ENCODE results near the gene WDR36.

The WDR36 gene
- 44.4 to 65.4 (median 49.3) reads per million in 4 donors for total RNA-seq

DNA sequence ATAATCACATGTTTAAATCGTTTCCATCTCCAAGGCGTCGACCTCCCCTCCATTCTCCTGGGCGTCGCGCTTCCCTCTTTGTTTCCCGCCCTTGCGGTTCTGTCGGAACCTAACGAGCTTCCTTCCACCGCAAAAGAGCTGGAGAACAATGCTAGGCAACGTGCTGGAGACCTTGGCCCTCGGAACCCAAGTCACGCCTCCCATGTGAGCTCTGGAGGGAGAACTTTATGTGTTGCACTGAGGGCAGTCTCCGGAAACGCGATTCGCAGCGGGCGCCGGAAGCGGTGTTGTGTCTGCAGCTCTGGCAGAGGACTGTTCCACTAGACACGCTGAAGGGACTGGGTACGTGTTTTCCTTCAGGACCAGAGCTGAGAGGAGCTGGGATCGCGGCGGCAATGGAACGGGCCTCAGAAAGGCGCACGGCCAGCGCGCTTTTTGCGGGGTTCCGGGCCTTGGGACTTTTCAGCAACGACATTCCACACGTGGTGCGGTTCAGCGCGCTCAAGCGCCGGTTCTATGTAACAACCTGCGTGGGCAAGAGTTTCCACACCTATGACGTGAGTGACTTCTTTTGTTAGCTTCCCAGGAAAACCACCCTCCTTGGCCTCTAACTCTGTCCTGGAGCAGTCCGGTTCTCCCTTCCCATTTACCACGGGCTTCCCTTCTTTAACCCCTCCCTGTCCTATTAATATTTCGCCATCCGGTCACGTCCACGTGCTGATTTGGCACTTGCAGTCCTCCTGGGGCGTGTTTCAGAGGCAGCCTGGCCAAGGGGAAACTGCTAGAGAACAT is at the start of gene WDR36:
WDR36 (plus strand) TSS at position 287 of the 792 bp plus-strand sequence; CDS start at position 396, 109 bp downstream.
- peak; percentile 64 to 88 (median 77) for DNase-seq

DNA sequence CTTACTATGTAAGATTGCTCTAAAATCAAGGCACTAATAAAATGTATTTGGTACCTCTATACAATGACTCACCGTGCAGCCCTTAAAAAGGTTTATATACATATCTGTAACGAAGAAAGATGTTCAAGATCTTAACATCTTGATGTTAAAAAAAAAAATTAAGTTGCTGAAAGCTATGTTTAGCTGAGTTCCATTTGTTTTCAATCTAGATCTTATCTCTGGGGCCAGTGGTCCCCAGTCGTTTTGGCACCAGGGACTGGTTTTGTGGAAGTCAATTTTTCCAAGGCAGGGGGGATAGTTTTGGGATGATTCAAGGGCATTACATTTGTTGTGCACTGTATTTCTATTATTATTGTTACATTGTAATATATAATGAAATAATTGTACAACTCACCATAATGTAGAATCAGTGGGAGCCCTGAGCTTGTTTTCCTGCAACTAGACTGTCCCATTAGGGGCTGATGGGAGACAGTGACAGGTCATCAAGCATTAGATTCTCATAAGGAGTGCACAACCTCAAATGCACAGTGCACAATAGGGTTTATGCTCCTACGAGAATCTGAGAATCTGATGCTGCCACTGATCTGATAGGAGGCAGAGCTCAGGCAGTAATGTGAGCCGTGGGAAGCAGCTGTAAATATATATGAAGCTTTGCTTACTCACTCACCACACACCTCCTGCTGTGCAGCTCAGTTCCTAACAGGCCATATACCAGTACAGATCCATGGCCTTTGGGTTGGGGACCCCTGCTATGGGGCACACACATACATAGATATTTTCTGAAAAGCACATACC is 48.2 kb upstream of the WDR36 start:
- DNase-seq: no peak

DNA sequence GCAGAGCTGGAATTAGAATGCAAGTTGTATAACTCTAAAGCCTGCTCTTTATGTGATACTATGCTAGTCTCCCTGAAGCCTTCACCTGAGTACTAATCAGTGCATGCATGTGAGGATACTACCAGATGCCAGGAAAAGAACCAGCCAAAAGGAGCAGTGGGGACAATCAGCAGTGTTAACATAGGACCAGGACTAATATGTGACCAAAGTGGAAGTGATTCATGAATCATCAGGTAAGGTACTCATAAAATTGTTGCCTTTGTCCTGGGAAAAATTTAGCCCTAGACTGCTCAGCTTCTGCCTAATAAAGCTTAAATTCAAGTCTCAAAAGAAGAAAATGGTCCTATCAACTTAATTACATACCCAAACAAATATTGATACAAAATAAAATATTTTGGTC is 34.1 kb upstream of the WDR36 start:
- no peak for DNase-seq

DNA sequence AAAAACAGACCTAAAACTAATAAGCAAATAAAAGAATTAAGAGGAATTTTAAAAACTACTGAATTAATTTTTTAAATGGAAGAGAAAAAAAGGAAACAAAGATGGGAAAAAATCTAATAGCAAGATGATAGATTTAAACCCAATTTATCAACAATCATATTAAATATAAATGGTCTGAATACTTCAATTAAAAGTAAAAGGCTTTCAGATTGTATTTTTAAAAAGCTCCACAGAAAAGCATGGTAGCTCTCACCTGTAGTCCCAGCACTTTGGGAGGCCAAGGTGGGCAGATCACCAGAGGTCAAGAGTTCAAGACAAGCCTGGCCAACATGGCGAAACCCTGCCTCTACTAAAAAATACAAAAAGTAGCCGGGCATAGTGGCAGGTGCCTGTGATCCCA is 32.0 kb upstream of the WDR36 start:
- DNase-seq: no peak

DNA sequence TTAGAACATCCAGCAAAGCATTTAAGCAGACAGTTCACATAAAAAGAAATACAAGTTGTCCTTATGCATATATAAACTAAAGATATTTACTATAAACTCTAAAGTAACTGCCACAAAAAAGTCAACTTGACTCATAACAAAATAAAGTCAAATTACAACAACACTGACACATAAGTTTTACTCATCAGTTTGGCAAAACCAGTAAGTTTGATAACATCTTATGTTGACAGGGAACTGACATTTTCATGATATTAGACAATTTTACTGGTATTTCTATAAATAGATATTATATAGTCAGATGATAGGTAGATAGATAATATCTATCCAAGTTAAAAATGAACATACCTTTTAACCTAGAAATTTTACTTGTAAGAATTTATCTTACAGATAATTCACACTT is 30.5 kb upstream of the WDR36 start:
- DNase-seq: no peak

DNA sequence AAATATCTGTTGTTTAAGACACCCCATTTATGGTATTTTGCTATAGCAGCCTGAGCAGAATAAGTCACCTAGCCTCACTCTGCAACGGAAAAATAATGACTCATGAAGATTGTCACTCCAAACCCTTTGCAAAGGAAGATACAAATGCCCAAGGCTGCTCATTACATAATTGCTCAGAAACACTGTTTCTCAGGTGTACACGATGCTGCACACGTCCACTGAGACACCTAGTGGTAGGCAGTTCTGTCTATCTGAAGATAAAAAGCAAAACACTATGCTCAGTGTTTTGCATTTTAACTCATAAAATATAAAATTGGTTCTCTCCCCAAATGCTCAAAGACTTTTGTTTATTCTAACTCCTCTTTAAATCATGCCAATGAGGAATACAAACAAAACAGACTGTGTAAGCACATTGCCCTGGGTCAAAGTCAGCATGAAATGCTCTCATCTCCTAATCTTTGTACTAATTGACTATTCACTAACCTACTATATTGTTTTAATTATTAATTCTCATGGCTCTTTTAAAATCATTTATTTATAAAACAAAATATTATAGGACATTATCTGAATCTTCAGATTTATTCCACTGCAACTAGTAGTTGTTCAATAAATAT is 28.3 kb upstream of the WDR36 start:
- no peak for DNase-seq

DNA sequence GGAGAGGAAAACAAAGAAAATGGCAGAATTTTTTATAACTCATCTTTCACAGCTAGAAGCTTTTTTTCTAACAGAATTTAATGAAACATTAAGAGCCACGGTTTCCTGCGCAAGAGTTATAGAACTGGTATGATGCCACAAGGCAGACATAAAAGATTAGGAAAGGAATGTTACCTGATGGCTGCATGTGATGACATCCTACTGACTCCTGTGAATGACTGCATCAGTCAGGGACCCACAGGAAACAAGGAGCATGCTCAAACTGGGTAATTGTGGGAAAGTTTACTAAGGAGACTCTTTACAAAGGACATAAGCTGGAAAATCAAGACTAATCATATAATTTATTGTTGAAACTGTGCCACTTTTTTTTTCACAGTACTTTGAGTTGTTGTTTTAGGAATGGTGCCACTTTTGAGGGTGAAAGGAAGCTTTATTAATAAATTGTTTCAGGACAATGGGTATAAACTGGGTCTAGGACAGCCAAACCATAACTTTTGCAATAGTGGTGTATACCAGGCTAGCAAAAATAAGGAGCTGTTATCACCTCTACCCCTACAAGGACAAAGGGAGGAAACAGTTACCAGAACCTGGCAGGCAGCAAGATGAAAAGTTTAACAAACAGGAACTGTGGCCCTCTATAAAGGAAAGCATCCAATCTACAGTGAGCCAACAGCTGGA is 25.7 kb upstream of the WDR36 start:
- DNase-seq: no peak

DNA sequence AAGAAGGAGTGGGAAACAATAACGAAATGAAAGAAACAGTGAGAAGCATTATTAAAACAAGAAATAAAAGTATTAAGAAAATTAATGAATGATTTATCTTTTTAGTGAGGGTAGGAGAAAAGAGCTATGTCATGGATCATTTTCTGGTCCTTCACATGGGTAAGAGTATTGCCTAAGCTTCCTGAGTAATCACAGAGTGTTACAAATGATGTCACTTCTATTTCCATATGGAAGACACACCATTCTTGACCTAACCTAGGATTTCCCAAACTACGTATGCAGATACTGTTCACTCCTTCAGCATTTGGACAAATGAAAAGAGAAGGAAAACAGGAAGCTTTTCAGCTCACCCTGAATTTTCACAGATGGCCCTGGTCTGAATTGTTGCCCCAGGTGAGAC is 23.9 kb upstream of the WDR36 start:
- DNase-seq: no peak

DNA sequence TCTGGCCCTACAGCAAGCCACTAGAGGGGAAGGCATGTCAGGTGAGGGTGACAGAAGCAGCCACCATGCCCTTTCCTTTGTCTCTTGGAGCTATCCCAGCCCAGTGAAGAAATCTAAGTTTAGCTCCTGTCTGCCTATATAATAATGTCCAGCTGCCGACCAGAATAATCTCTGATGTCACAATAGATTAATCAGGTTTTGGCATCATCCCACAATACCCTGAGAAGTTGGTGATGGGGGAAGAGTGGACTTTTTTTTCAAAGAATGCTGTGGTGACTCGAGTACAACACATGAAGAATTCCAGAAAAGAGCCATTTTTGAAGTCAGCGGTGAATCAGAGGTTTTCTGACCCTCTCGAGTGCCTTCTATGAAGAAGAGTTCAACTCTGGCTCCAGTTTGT is 22.3 kb upstream of the WDR36 start:
- DNase-seq: no peak

DNA sequence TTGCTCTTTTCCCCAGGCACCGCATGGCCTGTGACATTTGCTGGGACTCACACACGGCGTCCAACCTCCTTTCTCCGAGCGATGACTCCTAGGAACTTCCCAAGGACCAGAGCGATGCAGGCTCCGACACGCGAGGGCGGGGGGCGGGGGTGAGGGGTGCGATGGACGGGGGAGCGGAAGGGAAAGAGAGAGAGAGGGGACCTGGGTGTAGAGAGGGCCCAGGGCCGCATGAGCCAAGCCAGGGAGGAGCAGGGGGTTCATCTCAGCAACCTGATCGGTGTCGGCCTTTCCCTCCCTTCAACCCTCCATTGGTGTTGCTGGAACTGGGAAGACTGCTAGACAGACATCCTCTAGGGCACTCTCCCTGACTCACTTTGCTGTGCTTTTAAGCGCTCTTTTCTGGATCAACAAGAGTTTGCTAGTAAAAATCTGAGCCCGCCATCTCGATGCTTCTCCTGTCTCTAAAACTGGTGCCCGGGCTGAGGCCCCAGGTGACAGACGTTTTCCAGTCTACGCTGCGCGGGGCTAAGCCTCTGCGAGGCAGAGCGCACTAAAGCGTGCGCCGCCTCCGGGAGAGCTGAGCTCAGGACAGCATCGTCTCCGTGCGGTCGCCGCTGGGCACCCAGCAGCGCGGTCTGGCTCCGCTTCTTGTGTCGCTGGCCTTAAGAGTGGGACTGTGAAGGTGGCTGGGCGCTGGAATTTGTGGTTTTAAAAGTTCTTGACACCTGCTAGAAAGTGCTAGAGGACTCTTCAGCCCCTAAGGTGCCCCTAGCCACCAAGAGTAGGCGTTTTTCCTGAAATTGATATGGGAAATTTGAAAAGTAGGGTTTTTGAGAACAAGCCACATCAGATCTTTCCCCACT is 21.6 kb upstream of the WDR36 start:
- no peak for DNase-seq

DNA sequence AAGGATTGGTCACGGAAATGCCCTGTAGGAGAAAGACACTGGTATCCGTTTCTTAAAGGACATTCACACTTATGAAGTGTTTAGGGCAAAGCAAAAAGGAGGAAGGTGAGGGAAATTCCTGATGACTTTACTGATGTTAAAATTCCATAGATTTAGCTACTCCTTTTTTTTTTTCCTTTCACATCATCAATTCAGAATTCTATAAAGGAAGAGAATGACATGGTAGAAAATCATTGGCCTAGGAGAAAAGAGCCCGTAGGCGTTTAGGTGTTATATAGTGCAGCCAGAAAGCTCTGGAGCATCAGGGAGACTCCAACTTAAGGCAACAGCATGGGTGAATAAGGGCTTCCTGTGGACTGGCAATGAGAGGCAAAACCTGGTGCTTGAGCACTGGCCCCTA is 20.7 kb upstream of the WDR36 start, which contains the start of gene TSLP:
TSLP (plus strand) TSS at position 301 of the 400 bp plus-strand sequence. CDS start 178 bp downstream, outside the sequence.
- DNase-seq: no peak

DNA sequence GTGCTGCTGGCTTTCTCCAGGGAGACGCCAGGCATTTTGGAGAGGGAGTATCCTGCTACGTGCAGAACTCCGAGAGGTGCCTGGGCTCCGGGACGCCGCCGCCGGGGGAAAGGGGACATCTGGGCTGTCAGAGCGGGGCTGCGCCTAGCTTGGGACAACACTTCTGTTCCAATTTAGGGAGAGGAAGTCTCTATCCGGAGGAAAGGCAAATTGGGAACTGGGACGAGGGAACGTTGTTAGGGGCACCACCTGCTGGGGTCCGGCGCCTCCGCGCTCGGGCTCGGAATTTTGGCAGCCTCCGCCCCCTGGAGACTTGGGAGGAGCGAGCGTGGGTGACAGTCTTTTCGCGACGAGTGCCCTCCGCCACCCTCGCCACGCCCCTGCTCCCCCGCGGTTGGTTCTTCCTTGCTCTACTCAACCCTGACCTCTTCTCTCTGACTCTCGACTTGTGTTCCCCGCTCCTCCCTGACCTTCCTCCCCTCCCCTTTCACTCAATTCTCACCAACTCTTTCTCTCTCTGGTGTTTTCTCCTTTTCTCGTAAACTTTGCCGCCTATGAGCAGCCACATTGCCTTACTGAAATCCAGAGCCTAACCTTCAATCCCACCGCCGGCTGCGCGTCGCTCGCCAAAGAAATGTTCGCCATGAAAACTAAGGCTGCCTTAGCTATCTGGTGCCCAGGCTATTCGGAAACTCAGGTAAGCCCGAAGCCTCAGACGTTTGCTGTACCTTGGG is 19.0 kb upstream of the WDR36 start:
- DNase-seq: peak; percentile 18 to 46 (median 22)

DNA sequence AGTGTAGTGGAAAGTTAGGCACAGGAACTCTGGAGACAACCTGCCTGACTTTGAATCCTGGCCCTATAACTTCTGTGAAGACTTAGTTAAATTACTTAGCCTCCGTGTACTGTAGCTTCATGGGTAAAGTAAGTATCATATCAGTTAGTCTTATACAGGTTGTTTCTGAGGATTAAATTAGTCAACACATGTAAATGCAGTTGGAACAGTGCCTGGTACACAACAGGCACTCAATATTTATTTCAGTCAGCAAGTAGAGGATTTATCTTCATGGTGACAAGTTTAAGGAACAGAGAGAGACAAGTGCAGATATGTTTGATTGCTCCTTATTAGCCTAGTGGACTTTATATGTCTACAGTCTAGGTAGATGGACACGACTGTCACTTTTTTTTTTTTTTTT is 17.9 kb upstream of the WDR36 start:
- DNase-seq: no peak

DNA sequence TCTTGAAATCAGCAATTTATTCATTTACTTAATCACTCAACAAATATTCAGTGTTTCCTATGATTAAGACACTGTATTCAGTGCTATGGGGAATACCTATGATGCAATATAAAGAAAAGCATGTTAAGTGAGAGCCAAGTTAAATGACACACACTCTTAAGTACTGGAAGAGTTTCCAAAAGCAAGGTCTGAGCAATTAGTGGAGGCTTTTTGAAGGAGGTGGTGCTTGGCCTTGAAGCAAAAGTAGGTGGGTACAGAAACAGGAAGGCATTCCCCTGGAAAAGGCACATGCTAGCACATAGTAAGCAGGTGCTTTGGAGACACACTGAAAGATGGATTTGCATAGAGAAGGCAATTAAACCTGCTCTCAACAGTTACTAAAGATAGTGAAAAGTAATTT is 16.6 kb upstream of the WDR36 start:
- no peak for DNase-seq

DNA sequence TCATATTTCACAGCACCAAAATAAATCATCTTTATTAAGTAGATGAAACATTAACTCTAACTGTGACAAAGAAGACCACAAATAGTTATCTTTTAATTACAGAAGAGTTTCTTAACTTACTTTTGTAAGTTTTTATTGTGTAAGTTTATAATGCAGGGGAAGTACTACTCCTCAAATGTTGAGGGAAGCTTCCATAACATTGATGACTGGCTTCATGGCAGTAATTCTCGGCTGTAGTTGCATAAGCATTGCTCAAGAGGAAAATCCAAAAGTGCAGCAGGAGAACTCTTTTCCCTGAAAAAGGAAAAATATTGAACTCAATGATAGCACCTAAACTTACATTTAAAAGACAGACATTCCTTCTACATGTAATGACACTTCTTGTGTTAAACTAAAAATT is 16.1 kb upstream of the WDR36 start:
- DNase-seq: no peak

DNA sequence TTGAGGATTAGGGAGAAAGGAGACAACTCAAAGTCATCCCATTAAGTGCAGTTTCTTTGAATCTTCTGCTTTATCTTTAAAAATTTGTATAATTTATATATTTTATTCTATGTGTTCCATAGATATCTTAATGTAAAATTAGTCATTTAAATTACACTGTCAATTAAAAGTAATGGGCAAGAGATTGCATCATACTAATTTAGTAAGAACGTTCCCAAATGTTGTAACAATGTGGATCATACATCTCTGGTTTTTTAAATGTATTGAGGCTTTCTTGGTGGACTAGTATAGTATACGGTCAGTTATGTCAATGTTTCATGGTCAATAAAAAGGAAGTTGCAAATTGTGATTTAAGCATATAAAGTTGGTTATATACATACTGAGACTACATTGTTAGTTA is 14.5 kb upstream of the WDR36 start:
- DNase-seq: no peak

DNA sequence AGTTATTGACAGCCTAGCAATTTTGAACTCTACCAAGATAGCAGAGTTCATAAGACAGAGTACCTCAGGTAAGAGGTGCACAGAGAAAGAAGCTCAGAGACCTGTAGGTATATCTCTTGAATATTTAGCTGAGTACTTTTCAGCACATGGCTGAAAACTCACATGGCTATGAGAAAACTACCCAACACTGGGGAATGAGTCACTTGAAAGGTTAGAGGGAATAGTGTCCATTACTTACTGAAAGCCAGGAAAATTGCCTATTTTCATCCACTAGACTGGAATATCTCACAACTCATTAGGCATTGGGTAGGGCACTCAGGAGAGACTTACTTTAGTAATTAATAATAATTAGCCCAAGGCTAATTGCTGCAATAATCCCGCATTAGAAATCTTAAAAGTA is 12.3 kb upstream of the WDR36 start:
- DNase-seq: no peak

DNA sequence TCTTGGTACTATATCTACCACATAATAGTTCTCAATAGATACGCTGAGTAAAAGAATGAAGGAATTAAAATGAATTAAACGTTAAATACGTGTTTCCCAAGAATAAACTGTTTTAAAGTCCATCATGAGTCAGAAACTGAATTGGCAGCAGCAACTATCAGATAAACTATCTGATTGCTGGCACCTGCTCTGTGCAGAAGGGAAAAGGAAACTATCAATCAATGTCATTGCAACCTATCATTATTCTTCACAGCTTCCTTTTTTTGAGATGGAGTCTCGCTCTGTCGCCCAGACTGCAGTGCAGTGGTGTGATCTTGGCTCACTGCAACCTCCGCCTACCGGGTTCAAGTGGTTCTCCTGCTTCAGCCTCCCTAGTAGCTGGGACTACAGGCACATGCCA is 8.8 kb upstream of the WDR36 start:
- no peak for DNase-seq

DNA sequence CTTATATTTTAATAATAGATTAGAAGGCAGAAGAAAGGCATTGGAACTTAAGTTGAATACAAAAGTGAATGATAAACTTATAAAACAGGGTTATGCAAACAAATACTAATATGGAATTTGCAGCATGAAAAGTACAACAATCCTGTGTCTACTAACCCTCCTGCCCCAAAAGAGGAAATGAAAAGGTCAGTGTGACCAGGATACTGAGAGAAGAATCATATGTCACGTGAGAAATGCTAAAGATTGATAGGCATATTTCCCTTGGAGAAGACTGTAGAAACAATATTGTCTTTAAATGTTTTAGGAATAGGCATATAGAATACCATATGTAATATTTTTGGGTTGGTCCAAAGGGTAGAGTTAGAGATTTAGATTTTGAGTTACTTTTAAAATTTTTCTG is 3.8 kb downstream of the WDR36 start:
- DNase-seq: no peak

DNA sequence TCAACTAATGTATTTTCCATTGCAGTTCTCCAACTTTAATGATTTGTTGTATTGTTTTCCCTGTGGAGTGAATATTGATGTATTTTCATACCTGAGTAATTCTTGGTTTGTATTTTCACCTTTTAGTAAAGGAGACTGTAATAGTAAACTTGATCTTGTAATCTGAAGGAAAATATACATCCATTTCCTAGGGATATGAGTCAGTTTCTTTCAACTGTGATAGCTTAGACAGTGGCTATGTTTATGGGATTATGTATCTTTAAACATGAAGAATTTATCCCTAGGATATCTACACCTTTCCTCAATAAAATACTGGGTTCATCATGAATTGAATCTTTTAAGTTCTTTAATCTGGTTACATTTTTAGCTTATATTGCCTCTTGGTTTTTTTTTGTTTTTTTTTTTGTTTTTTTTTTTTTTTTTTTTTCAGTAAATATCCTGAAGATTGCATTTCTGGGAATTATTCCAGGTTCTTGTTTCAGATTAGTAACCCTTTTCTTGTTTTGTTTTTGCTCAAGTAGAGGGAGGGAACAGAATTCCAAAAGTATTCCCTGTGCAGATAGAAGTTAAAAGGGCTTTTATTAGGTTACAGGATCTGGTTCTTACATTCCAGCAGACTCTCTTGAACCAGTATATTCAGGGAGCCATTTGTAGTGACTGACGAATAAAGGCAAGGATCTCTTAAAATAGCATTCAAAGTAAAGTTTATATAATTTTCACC is 7.1 kb downstream of the WDR36 start:
- DNase-seq: no peak
